HEK293 (cell line): ENCODE measurements around the gene NRP2.

Experiments
- CTCF ChIP-seq: fragments of 450-650 bp; formaldehyde crosslinking; IDR thresholded peaks from 2 replicates; pipeline ENCODE4 v1.5.1; 2016; ENCODE audit warnings: missing biosample characterization, missing genetic modification characterization
- REPIN1 ChIP-seq: fragments of 450-650 bp; formaldehyde crosslinking; IDR thresholded peaks from 2 replicates; pipeline ENCODE4 v1.5.1; 2017; ENCODE audit warnings: missing biosample characterization, missing genetic modification characterization, low read depth
- YY1 ChIP-seq: fragments of 450-650 bp; formaldehyde crosslinking; IDR thresholded peaks from 2 replicates; pipeline ENCODE4 v1.5.1; 2018; ENCODE audit warnings: missing biosample characterization, missing genetic modification characterization
- ZFP3 ChIP-seq: fragments of 450-650 bp; formaldehyde crosslinking; IDR thresholded peaks from 2 replicates; pipeline ENCODE4 v1.5.1; 2016; ENCODE audit warnings: low read depth, missing biosample characterization, missing genetic modification characterization
- ZNF121 ChIP-seq: fragments of 450-650 bp; formaldehyde crosslinking; IDR thresholded peaks from 2 replicates; pipeline ENCODE4 v1.5.1; 2016; ENCODE audit warnings: missing biosample characterization, missing genetic modification characterization
- ZNF202 ChIP-seq: fragments of 450-650 bp; formaldehyde crosslinking; IDR thresholded peaks from 2 replicates; pipeline ENCODE4 v1.5.1; 2016; ENCODE audit warnings: missing biosample characterization, missing genetic modification characterization, borderline replicate concordance
- TF ChIP-seq, protein P1 (sequence below): fragments of 450-650 bp; formaldehyde crosslinking; optimal IDR thresholded peaks from 2 replicates; pipeline ENCODE3; 2016; ENCODE audit warnings: missing biosample characterization, mild to moderate bottlenecking, missing genetic modification characterization

GRCh38 chr2:205767617-205768016 lies 85.3 kb downstream of the NRP2 start:
- TF ChIP-seq REPIN1 (tag by site-specific recombination) = no peak
- no peak for TF ChIP-seq YY1 (tag by site-specific recombination)
- no peak for TF ChIP-seq ZNF121
- no peak for TF ChIP-seq ZFP3 (tag by site-specific recombination)
- TF ChIP-seq, protein P1, sequence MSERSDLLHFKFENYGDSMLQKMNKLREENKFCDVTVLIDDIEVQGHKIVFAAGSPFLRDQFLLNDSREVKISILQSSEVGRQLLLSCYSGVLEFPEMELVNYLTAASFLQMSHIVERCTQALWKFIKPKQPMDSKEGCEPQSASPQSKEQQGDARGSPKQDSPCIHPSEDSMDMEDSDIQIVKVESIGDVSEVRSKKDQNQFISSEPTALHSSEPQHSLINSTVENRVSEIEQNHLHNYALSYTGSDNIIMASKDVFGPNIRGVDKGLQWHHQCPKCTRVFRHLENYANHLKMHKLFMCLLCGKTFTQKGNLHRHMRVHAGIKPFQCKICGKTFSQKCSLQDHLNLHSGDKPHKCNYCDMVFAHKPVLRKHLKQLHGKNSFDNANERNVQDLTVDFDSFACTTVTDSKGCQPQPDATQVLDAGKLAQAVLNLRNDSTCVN = no peak
- no peak for TF ChIP-seq CTCF
- no peak for TF ChIP-seq ZNF202 (tag by site-specific recombination)
